ENCODE data around the gene LMOD1.
"Not testable (repeated sequence)": the region's sequence is repeated elsewhere in the genome, so short reads cannot be mapped to it uniquely, and the experiment has no call there.

LMOD1 gene

GRCh38 chr1:201861448-201861847, 84.9 kb downstream of the LMOD1 start:
- WGBS (ENCODE audit: extremely low coverage, insufficient coverage, insufficient read length) = no CpG with 5 or more reads among the region's 7 CpGs
- no peaks in the 10 kb centered on the region for H3K4me1 ChIP-seq (ENCODE audit: control insufficient read depth in 1 of 2, insufficient read depth in 2 of 2, low read length in 2 of 2)

GRCh38 chr1:201859424-201859823, 86.9 kb downstream of the LMOD1 start:
- Histone ChIP-seq H3K18ac (ENCODE audit: low read length) (no peak overlapping the region), H3K14ac (ENCODE audit: low read length) (no peak overlapping the region), H4K8ac (ENCODE audit: low read depth, low read length) (no peak overlapping the region), H2AK5ac (ENCODE audit: low read length) (no peak overlapping the region), H2BK120ac (ENCODE audit: insufficient read depth, low read length, poor library complexity) (no peak overlapping the region), H3K36me3 (ENCODE audit: control insufficient read depth in 1 of 2, insufficient read depth in 2 of 2, low read length in 2 of 2) (peaks cover 27 to 30% of the 10 kb centered on the region in 2 experiments), H3K4me3 (ENCODE audit: low read depth, low read length) (no peak overlapping the region), H2BK12ac (ENCODE audit: low read length) (no peak overlapping the region), H3K23ac (ENCODE audit: low read length) (no peak overlapping the region), H3K79me2 (ENCODE audit: control insufficient read depth, insufficient read depth, low read length, poor library complexity) (no peaks in the 10 kb centered on the region), H3K27me3 (ENCODE audit: insufficient read depth, low read length) (no peaks in the 10 kb centered on the region), H3K4me2 (ENCODE audit: low read length) (no peak overlapping the region), H3K9me3 (ENCODE audit: insufficient read depth, low read depth, low read length) (no peaks in the 10 kb centered on the region), H3K27ac (ENCODE audit: low read depth, low read length) (no peak overlapping the region), H4K91ac (ENCODE audit: low read depth, low read length) (no peak overlapping the region), H3K4ac (ENCODE audit: low read depth, low read length) (no peak overlapping the region), H3K79me1 (ENCODE audit: low read length) (no peaks in the 10 kb centered on the region), H3K4me1 (ENCODE audit: control insufficient read depth in 1 of 2, insufficient read depth in 2 of 2, low read length in 2 of 2) (no peaks in the 10 kb centered on the region), H2BK5ac (ENCODE audit: low read depth, low read length, poor library complexity) (no peak overlapping the region), H4K12ac (ENCODE audit: low read depth, low read length) (no peak overlapping the region), H2AFZ (ENCODE audit: insufficient read depth, low read length, poor library complexity) (no peak overlapping the region), H3K9ac (ENCODE audit: low read length) (no peak overlapping the region)
- no peak for DNase-seq
- WGBS (ENCODE audit: extremely low coverage, insufficient coverage, insufficient read length) = no CpG with 5 or more reads among the region's 5 CpGs

More at GRCh38 chr1:201861448-201861847, 84.9 kb downstream of the LMOD1 start:
- no peak overlapping the region for H2AK5ac ChIP-seq (ENCODE audit: low read length)
- no peak overlapping the region for H3K27ac ChIP-seq (ENCODE audit: low read depth, low read length)
- no peak overlapping the region for H2AFZ ChIP-seq (ENCODE audit: insufficient read depth, low read length, poor library complexity)
- no peak overlapping the region for H3K18ac ChIP-seq (ENCODE audit: low read length)
- H3K79me1 ChIP-seq (ENCODE audit: low read length) = no peaks in the 10 kb centered on the region
- no peak overlapping the region for H3K4me3 ChIP-seq (ENCODE audit: low read depth, low read length)
- no peaks in the 10 kb centered on the region for H3K79me2 ChIP-seq (ENCODE audit: control insufficient read depth, insufficient read depth, low read length, poor library complexity)
- no peak overlapping the region for H4K8ac ChIP-seq (ENCODE audit: low read depth, low read length)
- H3K9me3 ChIP-seq (ENCODE audit: insufficient read depth, low read depth, low read length) = no peaks in the 10 kb centered on the region
- H2BK5ac ChIP-seq (ENCODE audit: low read depth, low read length, poor library complexity) = no peak overlapping the region
- no peak overlapping the region for H3K23ac ChIP-seq (ENCODE audit: low read length)
- H2BK12ac ChIP-seq (ENCODE audit: low read length) = no peak overlapping the region
- H3K36me3 ChIP-seq (ENCODE audit: control insufficient read depth in 1 of 2, insufficient read depth in 2 of 2, low read length in 2 of 2) = peaks cover 31 to 32% of the 10 kb centered on the region in 2 experiments
- no peak for DNase-seq
- H3K14ac ChIP-seq (ENCODE audit: low read length) = no peak overlapping the region
- no peak overlapping the region for H3K4me2 ChIP-seq (ENCODE audit: low read length)
- H4K12ac ChIP-seq (ENCODE audit: low read depth, low read length) = no peak overlapping the region
- no peaks in the 10 kb centered on the region for H3K27me3 ChIP-seq (ENCODE audit: insufficient read depth, low read length)
- H2BK120ac ChIP-seq (ENCODE audit: insufficient read depth, low read length, poor library complexity) = no peak overlapping the region
- H3K9ac ChIP-seq (ENCODE audit: low read length) = no peak overlapping the region
- H3K4ac ChIP-seq (ENCODE audit: low read depth, low read length) = no peak overlapping the region
- H4K91ac ChIP-seq (ENCODE audit: low read depth, low read length) = no peak overlapping the region

- not testable (repeated sequence) for H4K91ac ChIP-seq (ENCODE audit: low read depth, low read length); H3K23ac ChIP-seq (ENCODE audit: low read length); H3K4ac ChIP-seq (ENCODE audit: low read depth, low read length); H2BK120ac ChIP-seq (ENCODE audit: insufficient read depth, low read length, poor library complexity); H2BK12ac ChIP-seq (ENCODE audit: low read length); H2AFZ ChIP-seq (ENCODE audit: insufficient read depth, low read length, poor library complexity); H3K18ac ChIP-seq (ENCODE audit: low read length); DNase-seq; H3K79me2 ChIP-seq (ENCODE audit: control insufficient read depth, insufficient read depth, low read length, poor library complexity); H2AK5ac ChIP-seq (ENCODE audit: low read length); H3K4me3 ChIP-seq (ENCODE audit: low read depth, low read length); H3K9me3 ChIP-seq (ENCODE audit: insufficient read depth, low read depth, low read length); H3K4me1 ChIP-seq (ENCODE audit: control insufficient read depth in 1 of 2, insufficient read depth in 2 of 2, low read length in 2 of 2); H3K14ac ChIP-seq (ENCODE audit: low read length); H3K27ac ChIP-seq (ENCODE audit: low read depth, low read length); H3K79me1 ChIP-seq (ENCODE audit: low read length); H4K8ac ChIP-seq (ENCODE audit: low read depth, low read length); H4K12ac ChIP-seq (ENCODE audit: low read depth, low read length); H3K9ac ChIP-seq (ENCODE audit: low read length); H3K27me3 ChIP-seq (ENCODE audit: insufficient read depth, low read length); H3K4me2 ChIP-seq (ENCODE audit: low read length); H2BK5ac ChIP-seq (ENCODE audit: low read depth, low read length, poor library complexity)
- peaks cover 26 to 39% of the 10 kb centered on the region in 2 experiments for H3K36me3 ChIP-seq (ENCODE audit: control insufficient read depth in 1 of 2, insufficient read depth in 2 of 2, low read length in 2 of 2)
- WGBS (ENCODE audit: extremely low coverage, insufficient coverage, insufficient read length) = no CpG with 5 or more reads among the region's 2 CpGs
Observed at GRCh38 chr1:201856722-201857121, 89.6 kb downstream of the LMOD1 start.

- no peaks in the 10 kb centered on the region for H3K27me3 ChIP-seq (ENCODE audit: insufficient read depth, low read length)
- no peak overlapping the region for H4K12ac ChIP-seq (ENCODE audit: low read depth, low read length)
- H3K9me3 ChIP-seq (ENCODE audit: insufficient read depth, low read depth, low read length) = no peaks in the 10 kb centered on the region
- no peak overlapping the region for H3K4me3 ChIP-seq (ENCODE audit: low read depth, low read length)
- H3K4me2 ChIP-seq (ENCODE audit: low read length) = no peak overlapping the region
- H2AFZ ChIP-seq (ENCODE audit: insufficient read depth, low read length, poor library complexity) = no peak overlapping the region
- no peak overlapping the region for H2BK12ac ChIP-seq (ENCODE audit: low read length)
- H3K18ac ChIP-seq (ENCODE audit: low read length) = no peak overlapping the region
- no peak overlapping the region for H3K27ac ChIP-seq (ENCODE audit: low read depth, low read length)
- no peak overlapping the region for H2BK120ac ChIP-seq (ENCODE audit: insufficient read depth, low read length, poor library complexity)
- no peak overlapping the region for H2BK5ac ChIP-seq (ENCODE audit: low read depth, low read length, poor library complexity)
- no peak overlapping the region for H4K8ac ChIP-seq (ENCODE audit: low read depth, low read length)
- no CpG with 5 or more reads among the region's 1 CpG for WGBS (ENCODE audit: extremely low coverage, insufficient coverage, insufficient read length)
- no peak overlapping the region for H3K9ac ChIP-seq (ENCODE audit: low read length)
- no peak for DNase-seq
- H3K4me1 ChIP-seq (ENCODE audit: control insufficient read depth in 1 of 2, insufficient read depth in 2 of 2, low read length in 2 of 2) = peaks cover 0 to 3% of the 10 kb centered on the region in 2 experiments
- H4K91ac ChIP-seq (ENCODE audit: low read depth, low read length) = no peak overlapping the region
- H3K23ac ChIP-seq (ENCODE audit: low read length) = no peak overlapping the region
- no peak overlapping the region for H3K14ac ChIP-seq (ENCODE audit: low read length)
- no peak overlapping the region for H3K4ac ChIP-seq (ENCODE audit: low read depth, low read length)
- no peaks in the 10 kb centered on the region for H3K79me2 ChIP-seq (ENCODE audit: control insufficient read depth, insufficient read depth, low read length, poor library complexity)
- no peaks in the 10 kb centered on the region for H3K79me1 ChIP-seq (ENCODE audit: low read length)
- peaks cover 20 to 32% of the 10 kb centered on the region in 2 experiments for H3K36me3 ChIP-seq (ENCODE audit: control insufficient read depth in 1 of 2, insufficient read depth in 2 of 2, low read length in 2 of 2)
- no peak overlapping the region for H2AK5ac ChIP-seq (ENCODE audit: low read length)
Observed at GRCh38 chr1:201851949-201852348, 94.4 kb downstream of the LMOD1 start.
